HG02938 (cell line): ENCODE data around the gene C17orf78.
A peak's percentile ranks its signal among the peaks of the same experiment; 100 is the strongest.
"Not testable (repeated sequence)": the region's sequence is repeated elsewhere in the genome, so short reads cannot be mapped to it uniquely, and the experiment has no call there.

Experiments
- ATAC-seq: cut with Tn5 transposase; IDR thresholded peaks from one replicate; pipeline ENCODE4 v1.9.1; 2021; ENCODE audit warnings: mild to moderate bottlenecking, moderate library complexity; ENCODE audit not compliant: unreplicated experiment

Gene C17orf78

DNA sequence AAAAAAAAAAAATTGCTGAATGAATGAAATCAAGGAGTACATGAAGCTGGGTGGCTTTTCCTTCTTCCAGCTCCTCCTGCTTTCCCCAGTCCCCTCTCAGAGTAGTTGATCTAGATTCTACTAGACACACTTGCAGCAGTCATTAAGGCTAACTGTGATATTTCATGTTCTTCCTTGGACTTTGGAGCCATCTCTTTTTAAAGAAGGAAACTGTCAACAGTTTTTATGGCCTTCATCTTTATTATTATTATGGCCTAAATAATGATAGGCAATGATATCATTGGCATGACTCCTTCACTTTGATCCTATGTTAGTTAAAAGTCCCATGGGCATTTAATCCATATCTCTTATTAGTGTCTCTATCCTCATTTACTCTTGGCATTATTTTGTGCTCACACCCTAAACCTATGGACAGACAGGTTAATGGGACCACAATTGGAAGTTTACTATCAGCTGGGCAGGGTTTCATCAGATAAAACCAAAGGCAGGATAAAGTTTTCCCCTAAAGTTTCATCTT, 9.7 kb downstream of the C17orf78 start:
- ATAC-seq = no peak

GRCh38 chr17:37386462-37386861, 10.7 kb downstream of the C17orf78 start:
- no peak for ATAC-seq

- no peak for ATAC-seq
Observed at GRCh38 chr17:37388266-37388665, 12.5 kb downstream of the C17orf78 start.

DNA sequence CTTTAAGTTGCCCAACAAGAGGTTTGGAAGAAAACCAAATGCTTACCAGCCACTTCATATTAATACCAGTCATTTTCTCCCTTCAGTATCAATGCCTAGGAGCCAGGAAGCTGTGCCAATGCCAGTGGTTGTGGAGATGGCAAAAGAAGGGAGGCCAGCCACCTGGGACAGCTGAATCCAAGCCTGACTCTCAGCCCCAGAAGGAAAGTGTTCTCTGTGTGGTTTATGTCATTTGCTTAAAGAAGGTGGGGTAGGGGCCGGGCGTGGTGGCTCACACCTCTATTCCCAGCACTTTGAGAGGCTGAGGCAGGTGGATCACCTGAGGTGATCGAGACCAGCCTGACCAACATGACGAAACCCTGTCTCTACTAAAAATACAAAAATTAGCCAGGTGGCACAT, 13.4 kb downstream of the C17orf78 start:
- no peak for ATAC-seq

DNA sequence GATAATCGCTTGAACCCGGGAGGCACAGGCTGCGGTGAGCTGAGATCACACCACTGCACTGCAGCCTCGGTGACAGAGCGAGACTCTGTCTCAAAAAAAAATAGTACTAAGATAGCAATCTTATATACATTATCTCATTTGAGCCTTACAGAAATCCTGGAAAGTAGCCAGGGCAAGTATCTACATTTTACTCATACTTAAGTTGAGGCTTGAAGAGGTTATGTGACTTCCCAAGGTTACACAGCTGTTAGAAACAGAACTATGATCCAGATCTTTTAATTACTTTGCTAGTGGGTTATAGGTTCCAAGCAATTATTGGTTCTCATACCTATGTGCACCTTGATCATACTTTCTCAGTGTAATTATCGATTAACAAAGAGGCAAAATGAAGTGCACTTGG, 15.4 kb downstream of the C17orf78 start:
- ATAC-seq = no peak

- ATAC-seq = no peak
Observed at GRCh38 chr17:37392024-37392590, 16.3 kb downstream of the C17orf78 start.

- no peak for ATAC-seq
Observed at GRCh38 chr17:37393352-37393751, 17.6 kb downstream of the C17orf78 start.

GRCh38 chr17:37399265-37399803, 23.5 kb downstream of the C17orf78 start:
- no peak for ATAC-seq

DNA sequence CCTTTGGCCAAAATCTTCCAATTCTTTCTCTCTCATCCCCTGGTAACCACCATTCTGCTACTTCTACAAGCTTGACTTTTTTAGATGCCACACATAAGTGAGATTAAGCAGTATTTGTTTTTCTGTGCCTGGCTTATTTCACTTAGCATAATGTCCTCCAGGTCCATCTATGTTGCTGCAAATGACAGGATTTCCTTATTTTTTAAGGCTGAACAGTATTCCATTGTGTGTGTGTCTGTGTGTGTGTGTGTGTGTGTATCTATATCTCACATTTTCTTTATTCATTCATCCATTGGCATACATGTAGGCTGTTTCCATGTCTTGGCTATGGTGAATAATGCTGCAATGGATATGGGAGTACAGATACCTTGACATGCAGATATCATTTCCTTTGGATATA, 24.7 kb downstream of the C17orf78 start:
- no peak for ATAC-seq

- not testable (repeated sequence) for ATAC-seq
Observed at GRCh38 chr17:37405522-37405921, 29.7 kb downstream of the C17orf78 start.

GRCh38 chr17:37405955-37406634, 30.3 kb downstream of the C17orf78 start:
- ATAC-seq = peak; percentile 28

DNA sequence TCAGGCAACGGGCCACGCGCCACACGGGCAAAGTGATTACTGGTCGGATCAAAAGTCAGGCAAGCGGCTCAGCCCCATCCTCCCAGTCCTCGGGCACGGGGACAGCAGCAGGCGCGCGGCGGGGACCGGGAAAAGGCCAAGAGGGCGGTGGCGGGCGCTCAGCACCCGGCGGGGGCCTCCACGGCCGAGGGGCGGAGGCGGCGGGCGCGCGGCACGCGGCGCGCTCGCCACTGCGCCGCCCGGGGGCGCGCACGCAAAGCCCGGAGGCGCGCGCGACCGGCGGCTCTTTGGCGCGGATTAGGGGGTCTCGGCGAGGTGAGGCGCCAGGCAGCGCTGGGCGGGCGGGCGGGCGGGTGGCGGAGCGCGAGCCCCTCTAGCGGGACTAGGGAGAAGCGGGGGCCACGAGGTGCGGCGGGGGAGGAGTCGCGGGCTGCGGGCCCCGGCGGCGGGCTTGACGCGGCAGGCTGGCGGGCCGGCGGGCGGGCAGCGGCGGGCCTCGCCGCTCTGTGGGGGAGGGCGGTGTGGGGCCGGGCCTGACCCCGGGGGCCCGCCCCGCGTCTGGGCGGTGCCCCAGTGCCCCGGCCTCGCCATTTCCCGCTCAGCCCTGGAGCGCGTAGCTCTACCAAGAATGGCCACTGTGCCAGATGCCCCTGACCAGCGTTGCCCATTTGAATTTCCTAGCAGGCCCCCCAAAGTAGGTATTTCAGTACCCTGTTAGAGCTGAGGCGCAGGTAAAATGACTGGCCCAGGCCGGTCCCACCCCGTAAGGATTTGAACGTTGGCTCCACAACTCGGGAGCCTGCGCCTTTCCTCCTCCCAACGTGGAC, 31.1 kb downstream of the C17orf78 start, which contains the start of the genes ACACA and TADA2A:
ACACA (minus strand) TSS at position 202 of the 827 bp plus-strand sequence. CDS start 537 bp downstream, outside the sequence.
TADA2A (plus strand) TSS at position 252 of the 827 bp plus-strand sequence. CDS start 4,480 bp downstream, outside the sequence.
- peak; percentile 75 for ATAC-seq

- not testable (repeated sequence) for ATAC-seq
Observed at GRCh38 chr17:37408145-37408479, 32.3 kb downstream of the C17orf78 start.

DNA sequence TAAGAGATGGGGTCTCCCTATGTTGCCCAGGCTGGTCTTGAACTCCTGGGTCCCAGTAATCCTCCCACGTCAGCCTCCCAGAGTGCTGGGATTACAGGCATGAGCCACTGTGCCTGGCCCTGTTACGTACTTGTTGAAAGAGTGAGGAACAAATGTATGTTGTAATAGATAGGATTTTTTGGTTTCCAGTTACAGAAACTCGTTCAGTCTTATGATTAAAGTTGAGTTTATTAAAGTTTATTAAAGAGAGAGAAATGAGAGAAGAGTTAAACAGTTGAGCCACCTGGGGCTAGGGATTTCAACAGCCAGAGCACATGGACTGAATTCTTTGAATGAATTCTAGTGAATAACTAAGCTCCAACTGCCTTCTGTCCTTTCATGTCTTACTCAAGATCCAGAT, 34.6 kb downstream of the C17orf78 start:
- no peak for ATAC-seq

GRCh38 chr17:37413875-37414519, 38.2 kb downstream of the C17orf78 start:
- ATAC-seq = no peak

DNA sequence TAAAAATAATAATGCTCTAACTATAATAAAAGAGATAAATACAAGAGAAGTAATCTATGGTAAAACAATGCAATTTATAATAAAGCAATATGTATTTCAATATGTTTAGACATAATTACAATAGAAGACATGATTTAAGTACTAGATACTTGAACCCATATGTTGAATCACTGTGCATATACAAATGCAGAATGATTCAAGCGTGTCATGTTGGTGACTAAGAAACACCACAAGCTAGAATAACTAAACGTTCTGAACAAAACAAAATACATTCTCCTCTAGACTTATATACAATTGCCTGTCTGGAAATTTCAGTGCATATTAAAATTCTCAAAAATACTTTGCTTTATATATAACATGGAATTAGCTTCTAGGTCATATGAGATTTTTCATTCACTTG, 42.1 kb downstream of the C17orf78 start:
- no peak for ATAC-seq

DNA sequence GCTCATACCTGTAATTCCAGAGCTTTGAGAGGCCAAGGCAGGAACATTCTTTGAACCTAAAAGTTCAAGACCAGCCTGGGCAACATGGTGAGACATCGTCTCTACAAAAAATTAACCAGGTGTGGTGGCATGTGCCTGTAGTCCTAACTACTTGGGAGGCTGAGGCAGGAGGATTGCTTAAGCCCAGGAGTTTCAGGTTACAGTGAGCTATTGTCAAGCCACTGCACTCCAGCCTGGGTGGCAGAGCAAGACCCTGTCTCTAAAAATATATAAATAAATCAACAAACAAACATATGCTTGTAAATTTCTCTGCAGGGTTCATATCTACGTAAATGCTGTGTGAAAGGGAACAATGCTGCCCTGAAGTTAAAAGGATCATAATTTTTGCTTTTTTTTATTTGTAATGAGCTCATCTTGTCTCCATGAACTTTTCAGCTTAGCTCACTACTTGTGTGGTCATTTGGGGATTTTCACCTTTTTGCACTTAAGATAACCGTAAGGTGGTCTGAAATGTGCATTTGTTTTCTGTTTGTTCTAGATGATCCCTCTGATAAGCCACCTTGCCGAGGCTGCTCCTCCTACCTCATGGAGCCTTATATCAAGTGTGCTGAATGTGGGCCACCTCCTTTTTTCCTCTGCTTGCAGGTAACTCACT, 47.3 kb downstream of the C17orf78 start:
- no peak for ATAC-seq

DNA sequence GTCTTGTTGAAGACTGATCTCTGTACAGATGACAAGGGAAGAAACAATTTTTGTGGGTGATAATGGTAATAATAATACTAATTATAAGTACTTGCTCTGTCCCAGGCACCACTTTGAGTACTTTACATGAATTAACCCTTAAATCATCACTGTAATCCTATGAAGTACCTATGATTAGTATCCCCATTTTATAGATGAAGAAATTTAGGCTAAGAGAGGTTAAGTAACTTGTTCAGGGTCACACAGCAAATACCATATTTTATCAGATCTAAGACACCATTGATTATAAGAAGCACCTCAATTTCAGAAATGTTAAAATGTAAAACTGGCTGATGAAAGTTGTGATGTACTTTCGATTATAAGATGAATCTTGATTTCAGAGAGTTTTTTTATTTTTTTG, 49.5 kb downstream of the C17orf78 start:
- no peak for ATAC-seq

DNA sequence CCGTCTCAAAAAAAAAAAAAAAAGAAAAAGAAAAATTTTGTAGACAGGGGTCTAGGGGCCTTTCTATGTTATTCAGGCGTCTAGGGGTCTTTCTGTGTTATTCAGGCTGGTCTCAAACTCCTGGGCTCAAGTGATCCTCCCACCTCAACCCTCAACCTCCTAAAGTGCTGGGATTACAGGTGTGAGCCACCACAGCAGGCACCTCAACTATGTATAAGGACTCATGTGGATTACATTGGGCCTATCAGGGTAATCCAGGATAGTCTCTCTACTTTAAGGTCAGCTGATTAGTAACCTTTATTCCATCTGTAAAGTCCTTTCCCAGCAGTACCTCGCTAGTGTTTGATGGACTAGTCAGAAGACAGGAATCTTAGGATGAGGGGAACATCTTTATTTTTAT, 53.3 kb downstream of the C17orf78 start:
- ATAC-seq = no peak

- no peak for ATAC-seq
Observed at GRCh38 chr17:37429453-37429852, 53.7 kb downstream of the C17orf78 start.
